HepG2 (cell line): ENCODE data around the gene CHST3. TPM values are rescaled to one million over a fixed set of nuclear protein-coding genes. Genes with fewer than 3 reads are reported as not detected.

Experiments used
- ATAC-seq: fragments of 200-7000 bp; cut with Tn5 transposase; 3 replicates; pipeline ENCODE4 v1.9.1; 2020; ENCODE audit warnings: mild to moderate bottlenecking, moderate library complexity
- BruUV-seq: library from RNA; stranded (reverse); fragments of 400-500 nt; replicated peaks from 2 replicates; lab custom pipeline; 2021; lab: Mats Ljungman, UMichigan
- CTCF ChIA-PET: fragments of 300-600 bp; formaldehyde crosslinking; extraction: SDS; loops from one replicate; lab custom pipeline; 2021; ENCODE audit warnings: low total read pairs, inconsistent platforms, low intra/inter-chr PET ratio; lab: Yijun Ruan, JAX
- POLR2A ChIA-PET: fragments of 350-600 bp; sonication (Branson Sonifier 250); formaldehyde crosslinking; loops from one replicate; lab custom pipeline; 2020; ENCODE audit warnings: antibody characterized with exemption, inconsistent platforms; lab: Yijun Ruan, JAX
- DNase-seq: peaks from one replicate; pipeline ENCODE4 v3.0.0-alpha.2; 2015; ENCODE audit warnings: low spot score
- FAIRE-seq: peaks from 3 replicates; lab custom pipeline; 2011; peaks lifted over from hg19 to GRCh38; lab: Jason Lieb, UNC
- H2AFZ ChIP-seq: one replicate; pipeline ENCODE4 v1.6.1; 2011; ENCODE audit warnings: low read length, inconsistent platforms
- H3K27ac ChIP-seq: fragments of 300-600 bp; 3 replicates; pipeline ENCODE4 v1.8.0; 2011; ENCODE audit warnings: mixed run types, mild to moderate bottlenecking, mixed read lengths, low read length, inconsistent platforms; ENCODE audit not compliant: insufficient read depth; ENCODE audit errors: extremely low read length
- H3K27me3 ChIP-seq, 2 experiments: fragments of 200-600 bp in 1 of 2; 2 replicates in 1 of 2; 3 replicates in 1 of 2; pipeline versions ENCODE4 v1.6.0 to v1.8.0; 2011; ENCODE audit warnings: low read length in 2 of 2, mild to moderate bottlenecking in 2 of 2, moderate library complexity in 2 of 2, inconsistent platforms in 1 of 2; ENCODE audit not compliant: insufficient read depth in 2 of 2, control insufficient read depth in 1 of 2
- H3K36me3 ChIP-seq, 2 experiments: fragments of 200-600 bp in 1 of 2; replicated peaks in 1 of 2; 2 replicates in 1 of 2; 3 replicates in 1 of 2; pipeline versions ENCODE4 v1.5.1 to v1.8.0; 2011; ENCODE audit warnings: low read length in 2 of 2, inconsistent platforms in 1 of 2; ENCODE audit not compliant: insufficient read depth in 2 of 2, control insufficient read depth in 1 of 2
- H3K4me1 ChIP-seq: 2 replicates; pipeline ENCODE4 v1.5.1; 2012; ENCODE audit warnings: low read length, inconsistent platforms; ENCODE audit not compliant: insufficient read depth
- H3K4me2 ChIP-seq: 2 replicates; pipeline ENCODE4 v1.6.0; 2011; ENCODE audit warnings: low read depth, low read length, inconsistent platforms
- H3K4me3 ChIP-seq, 3 experiments: fragments of 200-600 bp in 1 of 3; sonication (generic), shearing (Covaris generic) in 1 of 3; replicated peaks in 1 of 3; 2 replicates each; pipeline ENCODE4 v1.5.1; 2011 to 2016; ENCODE audit warnings: low read length in 3 of 3, inconsistent platforms in 2 of 3, low read depth in 2 of 3, mild to moderate bottlenecking in 2 of 3, control low read depth in 1 of 3, mixed read lengths in 1 of 3; ENCODE audit not compliant: insufficient read depth in 1 of 3
- H3K79me2 ChIP-seq: one replicate; pipeline ENCODE4 v1.6.1; 2011; ENCODE audit warnings: low read length, inconsistent platforms; ENCODE audit not compliant: insufficient read depth
- H3K9ac ChIP-seq: 2 replicates; pipeline ENCODE4 v1.6.0; 2011; ENCODE audit warnings: mild to moderate bottlenecking, low read depth, low read length, inconsistent platforms; ENCODE audit not compliant: insufficient read depth
- H3K9me3 ChIP-seq: 2 replicates; pipeline ENCODE4 v1.5.1; 2012; ENCODE audit warnings: mild to moderate bottlenecking, low read length
- H4K20me1 ChIP-seq: 2 replicates; pipeline ENCODE4 v1.6.0; 2011; ENCODE audit warnings: inconsistent platforms, mild to moderate bottlenecking, low read length, moderate library complexity; ENCODE audit not compliant: insufficient read depth
- ETV6 ChIP-seq: sonication (generic); formaldehyde crosslinking; conservative IDR thresholded peaks from 2 replicates; pipeline ENCODE4 v1.4.0; 2020; ENCODE audit warnings: missing genetic modification reagents
- HES4 ChIP-seq: sonication (generic); formaldehyde crosslinking; IDR thresholded peaks from 2 replicates; pipeline ENCODE4 v1.9.0; 2021; ENCODE audit warnings: mild to moderate bottlenecking, missing genetic modification reagents, borderline replicate concordance
- HIVEP1 ChIP-seq: sonication (generic); formaldehyde crosslinking; IDR thresholded peaks from 2 replicates; pipeline ENCODE4 v1.4.0; 2020; ENCODE audit warnings: mild to moderate bottlenecking, missing genetic modification reagents
- KDM5B ChIP-seq: sonication (generic); formaldehyde crosslinking; IDR thresholded peaks from 2 replicates; pipeline ENCODE4 v1.4.0; 2020; ENCODE audit warnings: missing genetic modification reagents, mild to moderate bottlenecking, borderline replicate concordance
- MAF1 ChIP-seq: sonication (generic); formaldehyde crosslinking; IDR thresholded peaks from 2 replicates; pipeline ENCODE4 v1.5.0; 2020; ENCODE audit warnings: missing genetic modification reagents, borderline replicate concordance
- NCOA1 ChIP-seq: sonication (generic); formaldehyde crosslinking; IDR thresholded peaks from 2 replicates; pipeline ENCODE4 v1.9.0; 2021; ENCODE audit warnings: missing genetic modification reagents
- NFE2L1 ChIP-seq: sonication (generic); formaldehyde crosslinking; IDR thresholded peaks from 2 replicates; pipeline ENCODE4 v1.4.0; 2020; ENCODE audit warnings: missing genetic modification reagents, mild to moderate bottlenecking, borderline replicate concordance
- NPAS2 ChIP-seq: sonication (generic); formaldehyde crosslinking; IDR thresholded peaks from 2 replicates; pipeline ENCODE4 v1.8.0; 2022; ENCODE audit warnings: mild to moderate bottlenecking, missing genetic modification reagents, borderline replicate concordance
- RELA ChIP-seq: sonication (generic); formaldehyde crosslinking; IDR thresholded peaks from 2 replicates; pipeline ENCODE4 v1.4.0; 2020; ENCODE audit warnings: missing genetic modification reagents
- SMAD3 ChIP-seq: sonication (generic); formaldehyde crosslinking; IDR thresholded peaks from 2 replicates; pipeline ENCODE4 v1.4.0; 2020; ENCODE audit warnings: missing genetic modification reagents
- TBL1XR1 ChIP-seq: fragments of 150-350 bp; IDR thresholded peaks from 2 replicates; pipeline ENCODE4 v1.6.1; 2014; ENCODE audit warnings: borderline replicate concordance, low read length; ENCODE audit not compliant: partially characterized antibody
- TSC22D2 ChIP-seq: sonication (generic); formaldehyde crosslinking; IDR thresholded peaks from 2 replicates; pipeline ENCODE4 v1.5.1; 2020; ENCODE audit warnings: missing genetic modification reagents, mild to moderate bottlenecking, borderline replicate concordance
- ZBTB8A ChIP-seq: sonication (generic); formaldehyde crosslinking; IDR thresholded peaks from 2 replicates; pipeline ENCODE4 v1.4.0; 2020; ENCODE audit warnings: mild to moderate bottlenecking, low read depth, missing genetic modification reagents, borderline replicate concordance
- ZFY ChIP-seq: sonication (generic); formaldehyde crosslinking; IDR thresholded peaks from 2 replicates; pipeline ENCODE4 v1.4.0; 2020; ENCODE audit warnings: missing genetic modification reagents
- ZKSCAN8 ChIP-seq: IDR thresholded peaks from 2 replicates; pipeline ENCODE4 v1.6.1; 2016; ENCODE audit warnings: borderline replicate concordance, missing genetic modification reagents, missing compliant biosample characterization
- ZNF264 ChIP-seq: sonication (generic); formaldehyde crosslinking; IDR thresholded peaks from 2 replicates; pipeline ENCODE4 v1.4.0; 2020; ENCODE audit warnings: missing genetic modification reagents
- ZNF451 ChIP-seq: sonication (generic); formaldehyde crosslinking; IDR thresholded peaks from 2 replicates; pipeline ENCODE4 v1.5.0; 2020; ENCODE audit warnings: mild to moderate bottlenecking, missing genetic modification reagents
- ZNF703 ChIP-seq: sonication (generic); formaldehyde crosslinking; IDR thresholded peaks from 2 replicates; pipeline ENCODE4 v1.5.1; 2020; ENCODE audit warnings: missing genetic modification reagents, mild to moderate bottlenecking, moderate library complexity, borderline replicate concordance
- ZNF709 ChIP-seq: sonication (generic); formaldehyde crosslinking; IDR thresholded peaks from 2 replicates; pipeline ENCODE4 v1.5.0; 2020; ENCODE audit warnings: mild to moderate bottlenecking, missing genetic modification reagents
- WGBS: methylation state at CpG from one replicate; pipeline ENCODE4 v1.1.6; 2017; ENCODE audit warnings: low lambda C conversion rate; 5-methylcytosine and 5-hydroxymethylcytosine counted together
- in situ Hi-C: cut with HindIII; loops from 2 replicates; pipeline ENCODE4 v1.10.0; 2017; ENCODE audit warnings: low pct_unique_long_range_greater_than_20kb; ENCODE audit not compliant: extremely low pct_ligation_motif_present
- intact Hi-C: fragments of 100-400 bp; cut with micrococcal nuclease; formaldehyde crosslinking; loops from one replicate; pipeline ENCODE4 v1.10.0; 2022; ENCODE audit not compliant: unreplicated experiment
- polyA plus RNA-seq, 8 experiments: library from polyadenylated mRNA; depleted of rRNA in 3 of 8; stranded (reverse) in 7 of 8; unstranded in 1 of 8; fragments of >200 nt; fragmentation: Illumina TruSeq in 4 of 8; extraction: Trizol in 4 of 8; gene quantifications; 2 replicates each; pipeline versions ENCODE4 v1.2.1 to v1.2.3, GENCODE V29; 2011 to 2016; ENCODE audit warnings: low read depth in 4 of 8, missing spikeins in 1 of 8, mixed read lengths in 1 of 8; ENCODE audit not compliant: insufficient read depth in 1 of 8
- total RNA-seq, 5 experiments: library from RNA; depleted of rRNA; stranded (reverse); fragments of >200 nt; fragmentation: Illumina TruSeq; extraction: Trizol; gene quantifications; 2 replicates each; pipeline ENCODE4 v1.2.3, GENCODE V29; 2016; ENCODE audit warnings: low read depth in 1 of 5
- TF ChIP-seq, protein P1 (sequence below): sonication (generic); formaldehyde crosslinking; IDR thresholded peaks from 2 replicates; pipeline ENCODE4 v1.5.0; 2020; ENCODE audit warnings: mild to moderate bottlenecking, missing genetic modification reagents

CHST3 gene
- total and polyA plus RNA-seq, 2 of the 13 experiments (the other 11 are each of a cell fraction or from before 2014, with no cell fraction given) = 7.2 to 18.7 TPM

DNA sequence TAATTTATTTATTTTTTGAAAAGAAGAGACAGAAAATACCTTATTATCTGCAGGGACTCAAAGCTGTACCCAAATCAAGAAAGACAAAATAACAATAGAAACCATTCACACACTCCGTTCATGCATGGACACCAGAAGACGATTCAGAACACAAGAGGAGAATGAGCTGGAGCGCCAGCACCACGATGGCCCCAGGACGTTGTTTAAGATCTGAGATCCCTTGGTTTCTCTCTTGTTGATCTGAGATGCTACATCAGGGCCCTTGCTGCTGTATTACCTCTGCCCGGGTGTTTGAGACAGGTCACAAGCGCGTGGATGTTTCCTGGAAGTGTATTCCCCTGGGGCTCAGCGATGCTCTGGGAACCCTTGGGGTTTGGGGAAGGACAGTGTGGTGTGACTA is 46.8 kb downstream of the CHST3 start:
- H3K4me2 ChIP-seq = no peak overlapping the region
- no peak overlapping the region for H3K4me3 ChIP-seq
- H2AFZ ChIP-seq = no peak overlapping the region
- H4K20me1 ChIP-seq = no peaks in the 10 kb centered on the region
- no peak overlapping the region for H3K27ac ChIP-seq
- DNase-seq (no peak), FAIRE-seq (no peak)
- H3K9me3 ChIP-seq = no peaks in the 10 kb centered on the region
- no peaks in the 10 kb centered on the region for H3K79me2 ChIP-seq
- CTCF ChIA-PET = no interaction called here
- no peak overlapping the region for H3K9ac ChIP-seq
- intact Hi-C loops (no loop called here), in situ Hi-C loops (no loop called here)
- TF ChIP-seq ZNF451 (no peak), HES4 (no peak), NFE2L1 (CRISPR knock-in tag) (no peak), NPAS2 (no peak), TSC22D2 (no peak), ZKSCAN8 (CRISPR knock-in tag) (no peak), SMAD3 (CRISPR knock-in tag) (no peak), HIVEP1 (CRISPR knock-in tag) (no peak), ETV6 (CRISPR knock-in tag) (no peak), ZBTB8A (CRISPR knock-in tag) (no peak), ZNF703 (CRISPR knock-in tag) (no peak), ZNF709 (no peak), ZFY (CRISPR knock-in tag) (no peak), NCOA1 (CRISPR knock-in tag) (no peak), TBL1XR1 (no peak), KDM5B (CRISPR knock-in tag) (no peak), MAF1 (CRISPR knock-in tag) (no peak), RELA (CRISPR knock-in tag) (no peak), ZNF264 (CRISPR knock-in tag) (no peak)
- TF ChIP-seq, protein P1, sequence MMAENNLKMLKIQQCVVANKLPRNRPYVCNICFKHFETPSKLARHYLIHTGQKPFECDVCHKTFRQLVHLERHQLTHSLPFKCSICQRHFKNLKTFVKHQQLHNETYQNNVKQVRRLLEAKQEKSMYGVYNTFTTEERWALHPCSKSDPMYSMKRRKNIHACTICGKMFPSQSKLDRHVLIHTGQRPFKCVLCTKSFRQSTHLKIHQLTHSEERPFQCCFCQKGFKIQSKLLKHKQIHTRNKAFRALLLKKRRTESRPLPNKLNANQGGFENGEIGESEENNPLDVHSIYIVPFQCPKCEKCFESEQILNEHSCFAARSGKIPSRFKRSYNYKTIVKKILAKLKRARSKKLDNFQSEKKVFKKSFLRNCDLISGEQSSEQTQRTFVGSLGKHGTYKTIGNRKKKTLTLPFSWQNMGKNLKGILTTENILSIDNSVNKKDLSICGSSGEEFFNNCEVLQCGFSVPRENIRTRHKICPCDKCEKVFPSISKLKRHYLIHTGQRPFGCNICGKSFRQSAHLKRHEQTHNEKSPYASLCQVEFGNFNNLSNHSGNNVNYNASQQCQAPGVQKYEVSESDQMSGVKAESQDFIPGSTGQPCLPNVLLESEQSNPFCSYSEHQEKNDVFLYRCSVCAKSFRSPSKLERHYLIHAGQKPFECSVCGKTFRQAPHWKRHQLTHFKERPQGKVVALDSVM (CRISPR knock-in tag) = no peak
- TF ChIP-seq, all 625 proteins: peak for 0
- POLR2A ChIA-PET = interaction anchor here (1.8 kb wide), 1 partner anchor 20 kb away, joined by 7 read pairs; no protein-coding TSS in a partner anchor
- Histone ChIP-seq H3K27me3 (no peaks in the 10 kb centered on the region), H3K36me3 (peaks cover 16 to 29% of the 10 kb centered on the region in 2 experiments; a peak in 4 of 5 replicates), H3K4me1 (peaks cover 51% of the 10 kb centered on the region)
- ATAC-seq = no peak
- WGBS = 93% methylated on average over 6 of the region's 9 CpGs
- BruUV-seq = no TSS peak
